Lung (tissue), 16 donors: ENCODE results near the gene OR14I1. TPM values are rescaled to one million over a fixed set of nuclear protein-coding genes. Genes with fewer than 3 reads are reported as not detected.

ENCODE experiments used
- ATAC-seq: fragments of 200-7000 bp; cut with Tn5 transposase; one replicate; pipeline ENCODE4 v1.9.1; 2020; ENCODE audit warnings: moderate number of reproducible peaks; ENCODE audit not compliant: insufficient read depth, low FRiP score
- DNase-seq, 3 donors: peaks; one replicate each; pipeline ENCODE4 v3.0.0-alpha.2; 2013 to 2017
- H3K27ac ChIP-seq, 2 donors: one replicate each; pipeline ENCODE4 v1.5.1; 2013; ENCODE audit warnings: mild to moderate bottlenecking in 2 of 2, moderate library complexity in 2 of 2, control low read depth in 1 of 2, inconsistent platforms in 1 of 2, low read depth in 1 of 2, low read length in 1 of 2
- H3K27me3 ChIP-seq, 3 donors: one replicate each; pipeline ENCODE4 v1.5.1; 2013; ENCODE audit warnings: low read length in 2 of 3; ENCODE audit not compliant: control insufficient read depth in 3 of 3, insufficient read depth in 3 of 3
- H3K36me3 ChIP-seq, 4 donors: one replicate each; pipeline ENCODE4 v1.5.1; 2013; ENCODE audit warnings: low read length in 4 of 4, mild to moderate bottlenecking in 1 of 4, moderate library complexity in 1 of 4; ENCODE audit not compliant: control insufficient read depth in 4 of 4, insufficient read depth in 4 of 4
- H3K4me1 ChIP-seq, 5 donors: one replicate each; pipeline ENCODE4 v1.5.1; 2013; ENCODE audit warnings: low read length in 5 of 5, mild to moderate bottlenecking in 2 of 5, moderate library complexity in 1 of 5; ENCODE audit not compliant: control insufficient read depth in 5 of 5, insufficient read depth in 5 of 5
- H3K4me3 ChIP-seq: one replicate; pipeline ENCODE4 v1.5.1; 2013; ENCODE audit warnings: mild to moderate bottlenecking, control low read depth, moderate library complexity
- H3K9ac ChIP-seq, 2 donors: one replicate each; pipeline ENCODE4 v1.5.1; 2013; ENCODE audit warnings: low read length in 2 of 2, control low read depth in 1 of 2; ENCODE audit not compliant: insufficient read depth in 1 of 2
- H3K9me3 ChIP-seq, 4 donors: one replicate each; pipeline ENCODE4 v1.5.1; 2013; ENCODE audit warnings: low read length in 3 of 4, mild to moderate bottlenecking in 1 of 4, moderate library complexity in 1 of 4; ENCODE audit not compliant: control insufficient read depth in 4 of 4, insufficient read depth in 3 of 4
- CTCF ChIP-seq: IDR thresholded peaks from 2 replicates; pipeline ENCODE4 v1.5.1; 2012; ENCODE audit warnings: mild to moderate bottlenecking; ENCODE audit errors: control extremely low read depth, extremely low read depth
- WGBS, 2 donors: extraction: QIAGEN DNeasy Blood & Tissue Kit; methylation state at CpG; one replicate each; pipeline ENCODE4 v1.1.7; 2013; 5-methylcytosine and 5-hydroxymethylcytosine counted together
- long read RNA-seq, 5 donors: transcript quantifications; one replicate each; lab custom pipeline, GENCODE V29; 2026
- polyA plus RNA-seq, 2 donors: library from polyadenylated mRNA; stranded (reverse); fragments of 200-250 nt; gene quantifications; one replicate each; pipeline ENCODE4 v1.2.1, GENCODE V29; 2013
- total RNA-seq, 2 donors: library from RNA; depleted of rRNA in 1 of 2; stranded (reverse); fragments of >200 nt in 1 of 2; gene quantifications; one replicate each; pipeline ENCODE4 v1.2.1, GENCODE V29; 2014 to 2021
- donor health status: control.
- donor health status: control.
- donor health status: Bipolar disorder and iron deficiency.
- donor health status: healthy.
- donor health status: DM: yes; HTN: yes; CAD: no.

OR14I1 gene
- total RNA-seq: not detected
- not detected for polyA plus RNA-seq
- long read RNA-seq, donor 1: 0 reads
- long read RNA-seq, donor 2: 0 reads
- long read RNA-seq, donor 3: 0 reads
- long read RNA-seq, donor 4: 0 reads
- long read RNA-seq, donor 5: 0 reads

GRCh38 chr1:248702714-248703113 is at the start of gene OR14I1:
Gene OR14I1, minus strand, starts transcription at chr1:248702766.
- DNase-seq (no peak), ATAC-seq (no peak)
- Histone ChIP-seq H3K4me3 (no peak within 1 kb of the TSS), H3K27ac (no peak within 1 kb of the TSS), H3K4me1 (no peaks in the 10 kb centered on the region), H3K9me3 (peaks cover 0 to 1% (median 0%) of the 10 kb centered on the region in 4 donors), H3K9ac (no peak within 1 kb of the TSS), H3K36me3 (no peaks in the 10 kb centered on the region), H3K27me3 (no peaks in the 10 kb centered on the region)
- no peak for TF ChIP-seq CTCF
- WGBS, 2 donors: 71 to 85% methylated on average over 1 of the region's 1 CpG

- ATAC-seq: no peak
- peaks cover 0 to 14% (median 11%) of the 10 kb centered on the region in 4 donors for H3K9me3 ChIP-seq
- no peak overlapping the region for H3K27ac ChIP-seq
- H3K4me3 ChIP-seq: no peak overlapping the region
- no peaks in the 10 kb centered on the region for H3K27me3 ChIP-seq
- no peak overlapping the region for H3K9ac ChIP-seq
- DNase-seq: no peak
- peaks cover 0 to 5% (median 0%) of the 10 kb centered on the region in 5 donors for H3K4me1 ChIP-seq
- WGBS, 2 donors: 83 to 85% methylated on average over 4 of the region's 4 CpGs
- peaks cover 0 to 6% (median 0%) of the 10 kb centered on the region in 4 donors for H3K36me3 ChIP-seq
- TF ChIP-seq CTCF: no peak
Observed at GRCh38 chr1:248751635-248752034, 49.1 kb upstream of the OR14I1 start.

GRCh38 chr1:248751142-248751541 is 48.6 kb upstream of the OR14I1 start:
- H3K9me3 ChIP-seq: peaks cover 0 to 14% (median 10%) of the 10 kb centered on the region in 4 donors
- no peak overlapping the region for H3K27ac ChIP-seq
- H3K4me1 ChIP-seq: peaks cover 0 to 5% (median 0%) of the 10 kb centered on the region in 5 donors
- no peak overlapping the region for H3K4me3 ChIP-seq
- no peak overlapping the region for H3K9ac ChIP-seq
- no peaks in the 10 kb centered on the region for H3K27me3 ChIP-seq
- H3K36me3 ChIP-seq: peaks cover 0 to 6% (median 0%) of the 10 kb centered on the region in 4 donors
- 60 to 61% methylated on average over 5 of the region's 5 CpGs for WGBS, 2 donors
- no peak for DNase-seq
- no peak for TF ChIP-seq CTCF
- ATAC-seq: no peak

- WGBS, 2 donors: 72 to 90% methylated on average over 2 of the region's 2 CpGs
- H3K4me3 ChIP-seq: no peak overlapping the region
- peaks cover 0 to 14% (median 8%) of the 10 kb centered on the region in 4 donors for H3K9me3 ChIP-seq
- no peak overlapping the region for H3K9ac ChIP-seq
- ATAC-seq: no peak
- TF ChIP-seq CTCF: no peak
- no peak for DNase-seq
- H3K27me3 ChIP-seq: no peaks in the 10 kb centered on the region
- H3K27ac ChIP-seq: no peak overlapping the region
- peaks cover 0 to 6% (median 0%) of the 10 kb centered on the region in 4 donors for H3K36me3 ChIP-seq
- H3K4me1 ChIP-seq: peaks cover 0 to 5% (median 0%) of the 10 kb centered on the region in 5 donors
Observed at GRCh38 chr1:248750496-248750895, 47.9 kb upstream of the OR14I1 start.
